SK-N-SH treated with all-trans-retinoic acid at 6 μM for 48 hours (cell line): Measurements from ENCODE around the gene HSD17B11.

Experiments used
- ARNTL ChIP-seq: fragments of 450-650 bp; formaldehyde crosslinking; IDR thresholded peaks from 2 replicates; pipeline ENCODE4 v1.5.0; 2020; ENCODE audit warnings: low read depth, mild to moderate bottlenecking, moderate library complexity, borderline replicate concordance
- BACH2 ChIP-seq: fragments of 250-450 bp; sonication (Bioruptor Pico); IDR thresholded peaks from 2 replicates; pipeline ENCODE4 v1.9.0; 2021; ENCODE audit warnings: mild to moderate bottlenecking, borderline replicate concordance
- PPARA ChIP-seq: fragments of 250-450 bp; sonication (Bioruptor Pico); IDR thresholded peaks from 2 replicates; pipeline ENCODE4 v1.5.0; 2020; ENCODE audit warnings: mild to moderate bottlenecking, borderline replicate concordance
- RARB ChIP-seq: fragments of 250-450 bp; sonication (Bioruptor Pico); IDR thresholded peaks from 2 replicates; pipeline ENCODE4 v1.8.0; 2021; ENCODE audit warnings: mild to moderate bottlenecking, moderate library complexity
- SNAI2 ChIP-seq: fragments of 250-450 bp; sonication (Bioruptor Pico); IDR thresholded peaks from 2 replicates; pipeline ENCODE4 v1.5.0; 2020; ENCODE audit warnings: mild to moderate bottlenecking, moderate library complexity
- TCF4 ChIP-seq: fragments of 250-450 bp; sonication (Bioruptor Pico); IDR thresholded peaks from 2 replicates; pipeline ENCODE4 v1.8.0; 2021; ENCODE audit warnings: mild to moderate bottlenecking, moderate library complexity, borderline replicate concordance
- TF ChIP-seq, protein P1 (sequence below): fragments of 250-450 bp; sonication (Bioruptor Pico); IDR thresholded peaks from 2 replicates; pipeline ENCODE4 v1.8.0; 2020; ENCODE audit warnings: mild to moderate bottlenecking, moderate library complexity, borderline replicate concordance
- TF ChIP-seq, protein P2 (sequence below): fragments of 250-450 bp; sonication (Bioruptor Pico); IDR thresholded peaks from 2 replicates; pipeline ENCODE4 v1.5.1; 2021; ENCODE audit warnings: mild to moderate bottlenecking, moderate library complexity

DNA sequence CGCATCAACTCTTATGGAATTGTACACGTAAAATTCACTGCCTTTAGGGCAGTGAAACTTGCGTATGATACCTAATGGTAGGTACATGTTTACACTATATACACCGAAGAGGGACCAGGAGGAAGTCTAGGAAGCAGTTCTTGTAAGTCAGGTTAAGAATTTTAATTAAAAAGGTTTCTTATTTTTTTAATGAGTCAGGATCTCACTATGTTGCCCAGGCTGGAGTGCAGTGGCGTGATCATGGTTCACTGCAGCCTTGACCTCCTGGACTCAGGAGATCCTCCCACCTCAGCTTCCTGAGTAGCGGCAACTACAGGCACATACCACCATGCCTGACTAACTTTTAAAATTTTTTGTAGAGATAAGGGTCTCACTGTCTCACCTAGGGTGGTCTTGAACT is 38.0 kb upstream of the HSD17B11 start:
- no peak for TF ChIP-seq ARNTL
- TF ChIP-seq RARB (CRISPR knock-in tag), result no peak
- TF ChIP-seq SNAI2 (CRISPR knock-in tag), result no peak
- no peak for TF ChIP-seq BACH2 (CRISPR knock-in tag)
- no peak for TF ChIP-seq PPARA (CRISPR knock-in tag)
- TF ChIP-seq, protein P1, sequence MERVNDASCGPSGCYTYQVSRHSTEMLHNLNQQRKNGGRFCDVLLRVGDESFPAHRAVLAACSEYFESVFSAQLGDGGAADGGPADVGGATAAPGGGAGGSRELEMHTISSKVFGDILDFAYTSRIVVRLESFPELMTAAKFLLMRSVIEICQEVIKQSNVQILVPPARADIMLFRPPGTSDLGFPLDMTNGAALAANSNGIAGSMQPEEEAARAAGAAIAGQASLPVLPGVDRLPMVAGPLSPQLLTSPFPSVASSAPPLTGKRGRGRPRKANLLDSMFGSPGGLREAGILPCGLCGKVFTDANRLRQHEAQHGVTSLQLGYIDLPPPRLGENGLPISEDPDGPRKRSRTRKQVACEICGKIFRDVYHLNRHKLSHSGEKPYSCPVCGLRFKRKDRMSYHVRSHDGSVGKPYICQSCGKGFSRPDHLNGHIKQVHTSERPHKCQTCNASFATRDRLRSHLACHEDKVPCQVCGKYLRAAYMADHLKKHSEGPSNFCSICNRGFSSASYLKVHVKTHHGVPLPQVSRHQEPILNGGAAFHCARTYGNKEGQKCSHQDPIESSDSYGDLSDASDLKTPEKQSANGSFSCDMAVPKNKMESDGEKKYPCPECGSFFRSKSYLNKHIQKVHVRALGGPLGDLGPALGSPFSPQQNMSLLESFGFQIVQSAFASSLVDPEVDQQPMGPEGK (CRISPR knock-in tag), result no peak
- TF ChIP-seq, protein P2, sequence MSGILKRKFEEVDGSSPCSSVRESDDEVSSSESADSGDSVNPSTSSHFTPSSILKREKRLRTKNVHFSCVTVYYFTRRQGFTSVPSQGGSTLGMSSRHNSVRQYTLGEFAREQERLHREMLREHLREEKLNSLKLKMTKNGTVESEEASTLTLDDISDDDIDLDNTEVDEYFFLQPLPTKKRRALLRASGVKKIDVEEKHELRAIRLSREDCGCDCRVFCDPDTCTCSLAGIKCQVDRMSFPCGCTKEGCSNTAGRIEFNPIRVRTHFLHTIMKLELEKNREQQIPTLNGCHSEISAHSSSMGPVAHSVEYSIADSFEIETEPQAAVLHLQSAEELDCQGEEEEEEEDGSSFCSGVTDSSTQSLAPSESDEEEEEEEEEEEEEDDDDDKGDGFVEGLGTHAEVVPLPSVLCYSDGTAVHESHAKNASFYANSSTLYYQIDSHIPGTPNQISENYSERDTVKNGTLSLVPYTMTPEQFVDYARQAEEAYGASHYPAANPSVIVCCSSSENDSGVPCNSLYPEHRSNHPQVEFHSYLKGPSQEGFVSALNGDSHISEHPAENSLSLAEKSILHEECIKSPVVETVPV (CRISPR knock-in tag), result no peak
- TF ChIP-seq TCF4 (CRISPR knock-in tag), result no peak
